Islet of Langerhans (tissue), 1 donor: ENCODE measurements around the gene TVP23B.
"Not testable (repeated sequence)": the region's sequence is repeated elsewhere in the genome, so short reads cannot be mapped to it uniquely, and the experiment has no call there.

Experiments
- FAIRE-seq: peaks from one replicate; lab custom pipeline; 2011; peaks lifted over from hg19 to GRCh38; lab: Jason Lieb, UNC

TVP23B gene

DNA sequence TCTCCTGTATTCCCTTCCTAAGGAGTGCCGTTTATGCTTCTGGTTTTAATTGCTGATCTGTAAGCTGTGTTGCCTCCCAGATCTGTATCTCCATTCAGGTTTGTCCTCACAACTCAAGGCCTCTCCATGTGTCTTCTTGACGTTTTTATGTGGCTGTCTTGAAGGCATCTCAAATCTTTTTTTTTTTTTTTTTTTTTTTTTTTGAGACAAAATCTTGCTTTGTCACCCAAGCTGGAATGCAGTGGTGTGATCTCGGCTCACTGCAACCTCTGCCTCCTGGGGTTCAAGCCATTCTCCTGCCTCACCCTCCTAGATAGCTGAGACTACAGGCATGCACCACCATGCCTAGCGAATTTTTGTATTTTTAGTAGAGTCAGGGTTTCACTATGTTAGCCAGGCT, 13.9 kb downstream of the TVP23B start:
- not testable (repeated sequence) for FAIRE-seq

DNA sequence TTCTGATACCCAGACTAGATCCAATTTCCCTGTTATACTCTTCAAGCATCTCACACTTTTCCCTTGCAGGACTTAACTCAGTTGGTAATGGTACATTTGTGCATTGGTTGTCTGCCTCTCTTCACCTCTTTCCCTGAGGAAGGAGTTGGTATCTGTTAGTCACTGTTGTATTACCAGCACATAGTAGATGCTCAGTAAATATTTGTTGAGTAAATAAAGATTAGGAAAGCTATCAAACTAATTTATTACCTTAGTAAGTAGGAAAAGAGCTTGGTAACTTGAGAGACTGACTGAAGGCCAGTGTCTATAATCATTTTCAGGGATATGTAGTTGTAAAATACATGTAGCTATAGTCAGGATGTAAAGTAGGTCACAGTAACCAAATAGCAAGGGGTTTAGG, 15.9 kb downstream of the TVP23B start:
- FAIRE-seq: peak; percentile 51

DNA sequence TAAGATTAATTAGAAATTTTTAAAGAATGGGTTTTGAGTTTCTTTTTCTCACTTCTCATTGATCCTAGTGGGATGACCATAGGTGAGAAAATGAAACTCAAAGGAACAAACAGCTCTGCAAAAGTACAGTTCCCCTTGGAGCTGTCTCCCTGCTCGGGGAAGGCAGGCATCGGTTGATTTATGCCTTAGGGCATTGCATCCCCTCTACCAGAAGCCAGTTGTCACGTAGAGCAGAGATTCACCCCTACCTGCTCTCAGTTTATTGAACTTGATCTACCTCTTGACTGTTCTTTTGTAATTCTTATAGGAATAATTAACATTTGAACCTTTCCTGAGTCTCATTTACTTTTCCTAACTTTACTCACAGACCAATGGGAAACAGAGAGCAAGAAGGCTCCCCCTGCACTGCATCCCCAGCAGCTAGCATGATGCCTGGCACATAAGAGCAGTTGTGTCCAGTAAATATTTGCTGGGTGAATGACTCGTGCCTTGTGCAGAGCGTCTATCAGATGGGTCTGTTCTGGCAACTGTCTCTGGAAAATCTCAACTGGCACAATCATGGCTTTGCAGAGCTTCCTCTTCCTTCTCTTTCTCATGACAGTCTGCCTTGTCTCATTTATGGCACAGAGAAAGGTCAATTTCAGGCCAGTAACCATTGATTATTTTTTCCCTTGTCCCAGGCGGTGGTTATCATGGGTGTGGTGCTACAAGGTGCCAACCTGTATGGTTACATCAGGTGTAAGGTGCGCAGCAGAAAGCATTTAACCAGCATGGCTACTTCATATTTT, 22.7 kb downstream of the TVP23B start:
- not testable (repeated sequence) for FAIRE-seq

DNA sequence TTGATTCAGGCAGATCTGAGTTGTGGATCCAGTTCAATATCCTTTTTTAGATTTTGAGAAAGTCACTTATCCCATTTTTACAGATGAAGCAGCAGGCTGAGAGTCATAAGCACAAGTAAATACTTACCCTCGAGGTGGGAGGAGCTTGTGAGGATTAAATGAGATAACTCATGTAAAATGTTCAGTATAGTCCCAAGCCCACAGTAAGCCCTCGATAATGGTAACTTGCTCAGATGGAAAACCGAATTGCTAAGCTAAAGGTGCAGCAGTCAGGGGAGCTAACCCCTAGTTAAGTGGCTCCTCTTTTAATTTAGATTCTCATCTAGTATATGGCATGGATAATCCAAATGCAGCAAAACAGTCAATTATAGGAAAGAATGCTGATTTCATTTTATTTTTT, 34.9 kb downstream of the TVP23B start:
- not testable (repeated sequence) for FAIRE-seq

DNA sequence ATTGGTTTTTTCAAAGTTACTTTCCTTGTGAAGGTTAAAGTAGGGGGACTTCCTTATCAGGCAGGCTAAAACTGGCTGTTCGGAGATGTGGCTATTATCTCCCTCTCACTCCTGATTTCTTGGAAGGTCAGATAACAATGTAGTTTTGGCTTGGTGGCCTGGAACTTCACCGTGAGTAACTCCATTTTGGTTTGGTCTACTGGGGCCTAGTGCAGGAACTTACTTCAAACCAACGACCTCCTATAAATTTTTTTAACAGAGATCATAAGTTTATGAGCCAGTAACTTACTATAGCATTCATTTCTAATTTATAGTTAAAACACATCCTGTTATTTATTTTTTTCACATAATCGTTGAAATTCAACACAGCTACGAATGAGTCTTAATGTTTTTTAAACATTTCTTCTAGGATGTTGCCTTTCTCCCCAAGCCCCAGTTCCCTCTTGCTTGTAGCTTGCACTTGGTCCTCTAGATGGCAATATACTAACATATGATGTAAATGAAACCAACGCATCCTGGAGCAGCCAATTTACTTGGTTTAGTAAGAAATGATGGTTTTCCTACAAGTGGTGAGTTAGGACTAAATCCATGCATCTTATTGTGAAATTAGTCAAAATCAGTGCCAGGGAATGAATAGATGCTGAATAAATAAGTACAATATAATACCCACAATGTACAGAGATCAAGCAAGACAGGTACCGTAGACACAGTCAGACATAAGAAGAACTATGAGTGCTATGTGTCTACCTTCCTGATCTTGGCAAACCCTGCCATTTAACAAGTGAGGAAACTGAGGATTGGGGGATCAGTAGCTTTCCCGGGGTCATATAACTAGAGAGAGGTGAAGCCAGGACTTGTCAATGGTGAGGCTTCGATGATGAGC, 35.7 kb downstream of the TVP23B start:
- peak; percentile 99 for FAIRE-seq

DNA sequence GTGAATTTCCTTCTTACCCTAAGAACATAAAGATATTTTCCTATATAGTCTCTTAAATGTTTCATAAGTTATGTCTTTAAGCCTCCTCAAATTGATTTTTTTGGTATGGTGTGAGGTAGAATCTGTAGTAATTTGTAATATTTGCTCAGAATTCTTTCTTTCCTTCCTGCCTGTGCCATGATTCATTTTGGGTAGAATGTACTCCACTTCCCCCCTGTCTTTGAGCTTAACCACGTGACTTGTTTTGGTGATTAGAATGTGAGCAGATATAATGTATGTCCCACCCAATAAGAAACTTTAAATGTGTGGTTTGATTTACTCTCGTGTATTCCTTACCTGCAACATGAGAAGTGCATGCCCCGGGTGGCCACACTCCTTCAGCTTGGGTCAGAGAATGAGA, 40.4 kb downstream of the TVP23B start:
- FAIRE-seq: not testable (repeated sequence)

DNA sequence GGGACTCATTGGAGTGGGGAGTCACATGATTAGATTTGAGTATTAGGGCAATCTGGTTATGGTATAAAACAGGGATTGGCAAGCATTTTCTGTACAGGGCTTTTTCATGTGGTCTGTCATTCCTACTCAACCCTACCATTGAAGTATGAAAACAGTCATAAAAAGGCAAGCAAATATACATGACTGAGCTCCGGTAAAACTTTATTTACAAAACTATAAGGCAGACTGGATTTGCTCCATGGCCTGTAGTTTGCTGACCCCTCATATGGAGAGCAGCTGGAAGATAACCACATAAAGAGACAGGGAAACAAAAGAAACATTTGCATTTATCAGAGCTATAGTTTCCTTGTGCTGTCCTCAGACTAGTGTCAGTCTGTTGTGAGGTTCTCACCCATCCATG, 46.6 kb downstream of the TVP23B start:
- FAIRE-seq: not testable (repeated sequence)

DNA sequence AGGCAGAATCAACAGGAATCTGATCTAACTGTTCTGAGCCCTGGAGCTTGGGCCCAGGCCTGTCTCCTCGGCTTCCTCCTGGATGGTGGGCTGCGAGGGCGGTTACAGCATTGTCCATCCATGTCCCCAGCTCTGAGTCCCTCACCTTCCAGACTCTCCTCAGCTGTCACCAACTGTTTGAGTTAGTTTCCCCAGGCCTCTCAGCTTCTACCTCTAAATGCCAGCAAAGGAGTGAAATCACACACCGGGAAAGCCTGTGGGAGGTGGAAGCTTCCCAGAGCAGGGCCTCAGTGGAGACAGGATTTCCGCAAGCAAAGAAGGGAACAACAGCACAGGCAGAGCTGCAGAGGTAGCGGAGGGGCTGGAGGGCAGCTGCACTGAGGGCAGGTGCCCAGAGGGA, 67.5 kb downstream of the TVP23B start:
- no peak for FAIRE-seq

DNA sequence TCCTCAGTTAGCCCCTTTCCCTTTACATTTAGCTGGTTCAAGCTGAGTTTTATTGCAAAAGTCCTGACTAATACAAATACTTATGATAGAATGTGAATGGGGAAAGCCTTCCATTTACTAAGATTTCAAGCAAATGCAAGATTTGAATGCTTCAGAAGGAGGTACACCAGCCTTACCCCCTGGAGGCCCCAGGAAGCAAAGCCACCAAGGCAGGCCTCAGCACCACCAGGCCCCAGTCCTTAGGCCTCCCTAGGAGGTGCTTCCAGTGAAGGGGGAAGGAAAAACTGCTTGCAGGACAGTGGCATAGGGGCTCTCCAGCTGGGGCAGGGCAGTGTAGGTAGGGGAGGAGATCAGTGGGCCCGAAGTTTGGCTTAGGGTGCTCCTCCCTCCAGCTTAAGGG, 69.7 kb downstream of the TVP23B start:
- no peak for FAIRE-seq

DNA sequence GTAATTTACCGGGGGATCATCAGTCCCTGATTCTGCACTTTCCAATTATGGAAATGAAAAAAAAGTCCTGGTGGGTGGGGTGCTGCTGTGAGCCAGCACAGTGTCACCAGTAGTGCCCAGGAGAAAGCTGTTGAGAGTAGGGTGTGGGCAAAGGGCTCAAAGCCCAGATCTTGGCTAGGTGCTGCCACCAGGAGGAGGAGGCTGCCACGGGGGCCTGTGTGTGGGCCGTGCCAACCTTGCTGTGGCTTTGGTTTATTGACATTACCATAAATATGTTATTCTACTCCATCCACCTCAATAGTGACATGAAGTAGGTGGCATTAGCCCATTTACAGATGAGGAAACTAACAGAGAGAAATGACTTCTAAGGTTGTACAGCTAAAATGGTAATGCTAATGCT, 70.2 kb downstream of the TVP23B start:
- FAIRE-seq: no peak

DNA sequence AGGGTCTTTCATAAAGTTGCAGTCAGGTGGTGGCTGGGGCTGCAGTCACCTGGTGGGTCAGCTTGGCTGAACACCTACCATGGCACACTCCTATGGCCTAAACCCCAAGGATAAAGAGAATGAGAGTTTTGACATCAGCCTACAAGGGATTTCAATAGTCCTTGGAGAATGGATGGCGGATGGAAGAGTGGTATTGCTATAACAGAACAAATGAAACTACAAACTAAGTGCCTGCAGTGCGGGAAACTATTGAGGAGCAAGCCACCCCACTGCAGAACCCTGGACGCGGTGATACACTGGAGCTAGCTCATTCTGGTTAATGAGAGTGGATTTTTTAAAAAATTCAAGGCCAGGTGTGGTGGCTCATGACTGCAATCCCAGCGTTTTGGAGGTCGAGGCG, 74.0 kb downstream of the TVP23B start:
- FAIRE-seq: no peak

DNA sequence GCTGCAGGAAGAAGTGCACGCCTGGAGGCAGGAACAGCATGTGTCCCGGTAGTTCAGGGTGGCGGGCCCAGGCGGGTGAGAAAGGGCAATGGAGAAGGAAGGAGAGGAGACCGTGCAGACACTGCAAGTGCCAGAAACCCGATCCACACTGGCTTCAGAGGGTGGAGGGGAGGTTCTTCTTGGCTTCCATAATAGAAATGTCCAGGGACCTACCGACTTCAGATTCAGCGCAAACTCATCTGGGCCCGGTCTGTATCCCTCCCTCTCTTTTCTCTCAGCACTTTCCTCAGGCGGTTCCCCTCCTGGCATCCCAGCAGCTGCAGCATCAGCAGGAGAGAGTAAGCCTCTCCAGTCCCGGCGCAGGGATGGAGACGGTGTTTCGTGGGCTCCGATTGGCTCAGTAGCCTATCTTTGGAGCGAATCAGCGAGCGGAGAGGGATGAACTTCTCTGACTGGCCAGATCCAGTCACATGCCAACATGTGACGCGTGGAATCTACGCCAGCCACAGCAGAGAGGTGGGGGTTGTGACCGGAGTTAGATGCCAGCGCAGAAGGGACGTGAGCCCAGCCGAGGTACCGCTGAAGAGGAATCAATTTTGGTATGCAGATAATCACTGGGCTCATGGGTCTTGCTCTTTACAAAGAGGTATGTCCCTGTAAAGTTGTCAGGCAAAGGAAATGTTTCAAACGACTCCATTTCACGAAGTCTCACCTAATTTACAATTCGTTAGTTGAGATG, 75.0 kb downstream of the TVP23B start:
- peak; percentile 65 for FAIRE-seq
